GM21825 (cell line): Measurements from ENCODE around the gene FBXL7.

Experiments used
- ATAC-seq: cut with Tn5 transposase; IDR thresholded peaks from one replicate; pipeline ENCODE4 v1.9.1; 2021; ENCODE audit warnings: mild to moderate bottlenecking, moderate library complexity; ENCODE audit not compliant: unreplicated experiment

The FBXL7 gene

DNA sequence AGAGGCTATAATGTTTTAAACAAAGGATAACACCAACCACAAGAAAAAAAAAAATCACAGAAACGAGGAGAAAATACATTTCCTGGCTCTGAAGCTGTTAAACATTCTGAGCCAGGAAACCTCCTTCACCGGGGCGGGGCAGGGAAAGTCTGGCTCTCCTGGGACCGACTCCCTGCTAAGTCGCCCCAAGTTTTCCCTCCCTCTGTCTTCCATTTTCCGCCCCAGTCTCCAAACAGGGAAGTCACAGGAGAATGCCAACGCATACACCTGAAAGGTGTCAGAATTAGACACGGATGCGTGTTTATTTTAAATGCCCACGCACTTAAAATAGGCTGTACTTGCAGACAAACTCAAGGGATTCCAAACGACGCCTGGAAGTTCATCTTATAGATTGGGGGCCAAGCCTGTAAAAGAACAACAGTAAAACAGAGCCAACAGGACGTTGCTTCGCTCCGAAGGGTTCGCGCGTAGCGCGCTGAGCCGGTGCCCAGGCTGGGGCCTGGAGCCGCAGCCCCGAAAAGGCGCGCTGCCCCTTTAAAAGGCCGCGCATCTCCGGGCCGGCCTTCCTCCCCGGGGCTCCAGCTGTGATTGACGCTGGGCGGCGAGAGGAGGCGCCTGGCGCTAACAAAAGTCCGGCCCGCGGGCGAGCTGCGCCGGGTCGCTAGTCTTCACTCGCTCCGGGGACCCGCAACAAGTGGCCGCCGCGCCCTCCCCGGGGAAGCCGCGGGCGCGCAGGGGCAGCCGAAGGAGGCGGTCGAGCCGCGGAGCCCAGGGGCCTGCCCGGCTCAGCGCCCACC is at the start of gene FBXL7:
TSS of gene FBXL7 (plus strand) at position 653 of the 797 bp plus-strand sequence.
- no peak for ATAC-seq

DNA sequence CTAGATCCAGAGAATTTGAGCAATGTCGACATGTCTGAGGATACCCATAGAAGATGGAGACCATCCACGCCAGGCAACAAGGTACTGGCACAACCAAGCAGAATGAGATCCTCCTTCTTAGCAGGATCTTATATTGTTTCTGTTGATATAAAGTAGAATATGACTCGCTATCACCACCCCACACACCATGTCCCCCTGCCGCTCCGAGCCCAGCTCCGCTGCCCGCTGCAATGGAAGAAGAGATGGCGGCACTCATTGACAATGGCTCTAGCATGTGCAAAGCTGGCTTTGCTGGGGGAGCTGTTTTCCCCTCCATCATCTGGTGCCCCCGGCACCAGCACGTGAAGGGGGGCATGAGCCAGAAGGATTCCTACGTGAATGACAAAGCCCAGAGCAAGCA is 49.5 kb upstream of the FBXL7 start:
- ATAC-seq, result no peak

DNA sequence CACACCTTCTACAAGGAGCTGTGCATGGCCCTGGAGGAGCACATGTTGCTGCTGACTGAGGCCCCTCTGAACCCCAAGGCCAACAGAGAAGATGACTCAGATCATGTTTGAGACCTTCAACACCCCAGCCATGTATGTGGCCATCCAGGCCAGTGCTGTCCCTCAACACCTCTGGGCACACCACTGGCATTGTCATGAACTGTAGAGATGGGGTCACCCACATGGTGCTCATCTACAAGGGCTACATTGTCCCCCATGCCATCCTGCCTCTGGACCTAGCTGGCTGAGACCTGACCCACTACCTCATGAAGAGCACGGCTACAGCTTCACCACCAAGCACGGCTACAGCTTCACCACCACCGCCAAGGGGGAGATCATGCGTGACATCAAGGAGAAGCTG is 49.0 kb upstream of the FBXL7 start:
- ATAC-seq, result no peak

DNA sequence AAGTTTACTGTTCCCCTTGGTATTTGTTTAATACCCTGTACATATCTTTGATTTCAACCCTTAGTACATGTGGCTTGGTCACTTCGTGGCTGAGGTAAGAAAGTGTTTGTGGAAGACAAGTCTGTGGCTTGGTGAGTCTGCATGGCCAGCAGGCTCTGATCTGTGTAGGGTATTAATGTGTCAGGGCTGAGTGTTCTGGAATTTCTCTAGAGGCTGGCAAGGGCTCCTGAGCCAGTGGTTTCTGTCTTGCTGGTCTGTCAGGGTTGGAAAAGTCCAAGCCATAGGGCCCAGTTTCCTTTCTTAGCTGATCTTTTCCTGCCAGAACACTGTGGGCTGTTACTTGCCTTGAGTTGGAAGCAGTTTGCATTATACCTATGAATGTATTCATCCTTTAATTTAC is 48.0 kb upstream of the FBXL7 start:
- no peak for ATAC-seq

DNA sequence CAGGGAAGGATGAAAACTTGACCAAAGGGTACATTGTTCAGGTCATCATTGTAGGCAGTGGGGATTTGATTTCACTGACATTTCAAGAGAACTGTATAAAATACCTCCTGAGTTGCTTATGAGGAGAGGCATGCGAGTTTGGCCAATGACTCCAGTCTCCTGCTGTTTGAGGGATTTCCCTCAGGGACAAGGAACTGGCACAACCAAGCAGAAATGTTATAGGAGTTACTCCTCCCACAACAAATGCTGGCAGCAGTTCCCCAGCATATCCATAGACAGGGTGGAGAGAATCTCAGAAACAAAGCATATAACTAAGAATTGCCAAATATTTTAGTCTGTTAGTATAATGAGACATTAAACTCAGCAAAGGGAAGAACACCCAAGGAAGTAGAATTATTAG is 47.2 kb upstream of the FBXL7 start:
- no peak for ATAC-seq

DNA sequence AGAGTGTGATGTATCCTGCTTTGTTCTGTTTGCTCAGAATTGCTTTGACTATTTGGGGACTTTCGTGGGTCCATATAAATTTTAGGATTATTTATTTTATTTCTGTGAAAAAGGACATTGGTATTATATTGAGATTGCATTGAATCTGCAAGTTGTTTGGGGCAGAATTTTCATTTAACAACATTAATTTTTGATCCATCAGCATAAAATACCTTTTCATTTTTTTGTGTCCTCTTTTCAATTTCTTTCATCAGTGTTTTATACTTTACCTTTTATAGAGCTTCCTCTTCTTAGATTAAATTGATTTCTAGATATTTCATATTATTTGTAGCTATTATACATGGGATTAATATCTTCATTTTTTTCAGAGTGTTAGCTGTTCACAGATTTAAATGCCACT is 40.8 kb upstream of the FBXL7 start:
- ATAC-seq, result no peak

DNA sequence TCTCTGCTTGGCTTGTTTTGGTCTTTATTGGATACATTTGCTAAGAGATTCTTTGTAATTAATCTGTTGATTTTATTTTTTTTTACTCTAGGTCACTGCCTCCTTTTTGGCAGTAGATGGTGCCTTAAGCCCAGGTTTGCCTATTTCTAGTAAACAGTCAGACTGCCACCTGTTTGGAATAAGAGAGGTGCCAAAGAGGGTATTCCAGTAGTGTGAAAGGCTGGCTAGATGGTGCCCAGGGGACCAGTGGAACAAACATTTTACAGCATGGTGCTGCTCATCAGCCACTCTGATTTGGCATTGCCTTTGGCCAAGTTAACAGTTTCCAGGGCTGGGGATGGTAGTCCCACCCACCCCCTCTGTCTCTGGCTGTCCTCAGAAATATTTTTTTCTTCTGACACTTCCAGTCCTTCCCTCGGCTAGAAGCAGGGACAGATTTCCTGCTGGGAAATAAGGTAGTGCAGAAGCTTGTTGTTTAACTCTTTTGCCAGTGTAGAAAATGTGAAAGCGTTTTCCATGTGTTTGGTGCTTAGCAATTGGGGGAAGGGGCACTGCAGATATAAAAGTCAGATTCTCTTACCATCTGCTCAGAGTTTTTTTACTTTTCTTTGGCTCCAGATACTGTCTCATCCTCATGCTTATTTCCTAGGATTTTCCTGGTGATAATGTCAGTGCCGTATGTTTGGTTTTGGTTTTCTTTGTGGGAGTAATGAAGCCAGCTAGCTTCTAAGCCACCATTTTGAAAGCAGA is 36.6 kb upstream of the FBXL7 start:
- ATAC-seq, result no peak

DNA sequence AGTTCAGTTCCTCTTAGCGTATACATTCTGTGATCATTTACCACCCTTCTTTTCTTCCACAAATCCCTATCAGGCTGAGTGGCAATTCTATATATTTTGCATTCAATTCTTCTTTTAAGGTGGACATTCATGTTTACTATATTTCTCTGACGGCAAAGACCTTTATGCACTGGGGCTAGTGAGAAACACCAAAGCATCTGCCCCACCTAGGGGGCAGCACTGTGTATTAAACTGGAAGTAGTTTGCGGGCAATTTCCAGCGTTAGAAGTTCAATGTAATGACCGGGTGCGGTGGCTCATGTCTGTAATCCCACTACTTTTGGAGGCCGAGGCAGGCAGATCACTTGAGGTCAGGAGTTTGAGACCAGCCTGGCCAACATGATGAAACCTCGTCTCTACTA is 27.9 kb upstream of the FBXL7 start:
- ATAC-seq, result no peak

DNA sequence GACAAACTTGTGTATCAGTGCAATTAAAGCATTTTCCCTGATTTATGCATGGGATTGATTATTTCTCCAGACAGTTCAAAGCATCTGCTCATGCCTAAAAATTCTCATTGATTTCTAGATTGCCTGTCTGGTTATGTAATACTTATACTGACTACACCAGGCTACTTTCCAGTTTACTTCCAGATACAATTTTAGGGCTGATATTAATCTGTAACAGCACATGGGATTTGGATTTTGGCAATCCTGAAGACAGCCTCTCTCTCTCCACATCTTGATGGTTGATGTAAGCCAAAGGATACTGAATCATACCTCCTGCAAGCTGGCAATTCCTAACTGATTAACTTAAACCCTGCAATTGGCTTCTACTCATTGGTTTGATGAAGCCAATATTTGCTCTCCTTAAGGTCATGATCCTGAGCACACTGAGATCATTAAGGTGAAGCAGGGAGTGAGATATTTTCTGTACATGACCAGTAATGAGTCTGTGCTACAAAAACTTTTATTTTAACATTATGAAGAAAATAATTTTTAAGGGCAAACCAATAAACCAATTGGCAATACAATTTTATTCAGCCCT is 25.7 kb upstream of the FBXL7 start:
- no peak for ATAC-seq

DNA sequence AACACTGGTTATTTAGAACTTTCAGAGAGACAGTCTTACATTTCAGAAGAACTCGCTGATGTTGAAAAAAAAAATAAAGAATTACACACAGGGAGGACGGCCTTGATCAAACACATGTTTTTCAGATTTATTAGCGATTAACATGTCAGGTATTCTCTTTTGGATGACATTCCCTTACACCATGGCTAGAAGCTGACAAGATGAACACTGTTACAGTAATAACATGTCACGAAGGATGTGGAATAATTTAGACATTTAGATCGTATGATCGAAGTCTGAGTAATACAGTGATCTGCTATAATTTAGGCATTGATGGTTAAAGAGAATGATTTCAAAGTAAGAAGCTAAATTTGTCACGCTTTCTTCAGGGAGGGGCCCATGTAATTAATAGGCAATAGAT is 24.6 kb upstream of the FBXL7 start:
- no peak for ATAC-seq

DNA sequence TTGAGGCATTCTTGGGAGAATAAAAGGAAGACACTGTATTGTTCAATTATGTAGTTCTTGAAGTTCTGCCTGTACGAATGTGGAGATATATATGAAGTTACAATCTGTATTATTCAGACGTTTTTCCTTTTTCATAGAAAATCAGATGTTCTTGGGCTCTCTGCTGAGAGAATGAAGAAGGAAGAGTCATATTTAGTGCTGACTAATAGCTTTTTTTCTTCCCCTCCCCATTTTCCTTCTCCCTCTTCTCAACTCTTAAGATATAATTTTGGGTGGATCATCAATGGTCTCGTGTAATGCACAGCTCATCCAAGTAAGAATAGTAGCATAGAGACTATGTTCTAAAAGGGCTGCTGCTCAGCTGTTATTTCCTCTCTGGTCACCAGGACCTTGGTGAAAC is 23.0 kb upstream of the FBXL7 start:
- ATAC-seq, result no peak

DNA sequence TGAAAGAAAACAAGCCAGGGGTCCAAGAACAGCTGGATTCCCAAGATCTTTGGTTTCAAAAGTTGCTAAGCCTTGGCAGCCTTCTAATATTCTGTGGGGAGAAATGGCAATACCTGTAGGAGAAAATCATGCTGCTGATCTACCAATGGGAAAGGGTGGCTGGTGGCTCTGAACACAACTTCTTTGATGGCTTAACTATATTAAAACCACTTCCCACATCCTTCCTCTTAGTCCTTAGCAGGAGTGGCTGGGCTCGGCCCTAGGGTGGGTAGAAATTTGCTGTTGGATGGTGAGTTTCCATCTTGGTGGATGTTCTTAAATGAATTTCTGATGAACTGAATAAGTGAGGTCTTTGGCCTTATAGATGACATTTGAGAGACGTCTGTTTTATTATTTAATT is 19.5 kb upstream of the FBXL7 start:
- ATAC-seq, result no peak

DNA sequence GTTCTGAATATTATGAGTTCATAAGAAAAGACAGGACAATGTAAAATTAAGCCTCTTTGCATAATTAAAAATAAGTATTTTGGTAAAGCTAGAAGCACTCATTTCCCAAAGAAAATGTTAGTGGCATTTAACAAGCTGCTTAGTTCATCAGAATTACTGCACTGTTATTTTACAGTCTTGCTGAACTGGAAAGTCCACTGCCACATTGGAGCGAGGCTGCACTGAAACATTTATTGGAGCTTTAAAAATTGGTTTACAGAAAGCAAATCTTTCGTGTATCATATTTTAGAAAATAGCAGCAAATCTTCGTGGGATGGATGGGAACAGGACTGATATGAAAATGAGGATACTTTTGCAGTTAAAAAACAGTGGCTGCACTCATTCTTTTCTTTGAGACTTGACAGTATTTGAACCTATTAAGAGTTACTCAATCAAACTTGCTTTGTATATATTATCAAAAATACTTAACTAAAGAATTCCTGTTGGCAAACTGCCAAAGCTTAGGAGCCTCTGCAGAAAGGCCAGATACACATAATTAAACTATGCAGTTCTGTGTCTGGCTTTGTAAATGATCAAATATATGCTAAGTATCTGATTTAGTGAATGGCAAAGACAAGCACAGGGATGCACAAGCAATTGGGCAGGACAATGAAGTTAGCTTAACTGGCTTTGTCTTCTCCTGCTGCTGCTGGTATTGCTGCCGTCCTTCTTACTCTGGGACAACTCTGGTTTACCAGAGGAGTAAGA is 16.5 kb upstream of the FBXL7 start:
- ATAC-seq, result no peak

DNA sequence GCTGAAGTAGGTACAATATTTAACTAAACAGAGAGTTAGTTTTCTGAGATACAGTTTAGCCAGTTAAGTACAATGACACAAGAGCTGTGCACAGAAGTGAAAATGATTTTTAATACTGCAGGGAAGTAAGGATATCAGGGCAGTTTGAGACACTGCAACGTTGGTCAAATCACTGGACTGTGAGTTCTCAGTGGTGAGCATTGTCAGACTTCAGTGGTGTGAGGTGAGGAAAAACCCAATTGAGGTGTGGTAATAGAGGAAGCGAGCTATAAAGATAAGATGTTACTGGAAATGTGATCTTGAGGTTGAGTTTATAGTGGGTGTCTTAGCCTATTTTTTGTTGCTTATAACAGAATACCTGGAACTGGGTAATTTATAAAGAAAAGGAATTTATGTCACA is 12.8 kb upstream of the FBXL7 start:
- no peak for ATAC-seq

DNA sequence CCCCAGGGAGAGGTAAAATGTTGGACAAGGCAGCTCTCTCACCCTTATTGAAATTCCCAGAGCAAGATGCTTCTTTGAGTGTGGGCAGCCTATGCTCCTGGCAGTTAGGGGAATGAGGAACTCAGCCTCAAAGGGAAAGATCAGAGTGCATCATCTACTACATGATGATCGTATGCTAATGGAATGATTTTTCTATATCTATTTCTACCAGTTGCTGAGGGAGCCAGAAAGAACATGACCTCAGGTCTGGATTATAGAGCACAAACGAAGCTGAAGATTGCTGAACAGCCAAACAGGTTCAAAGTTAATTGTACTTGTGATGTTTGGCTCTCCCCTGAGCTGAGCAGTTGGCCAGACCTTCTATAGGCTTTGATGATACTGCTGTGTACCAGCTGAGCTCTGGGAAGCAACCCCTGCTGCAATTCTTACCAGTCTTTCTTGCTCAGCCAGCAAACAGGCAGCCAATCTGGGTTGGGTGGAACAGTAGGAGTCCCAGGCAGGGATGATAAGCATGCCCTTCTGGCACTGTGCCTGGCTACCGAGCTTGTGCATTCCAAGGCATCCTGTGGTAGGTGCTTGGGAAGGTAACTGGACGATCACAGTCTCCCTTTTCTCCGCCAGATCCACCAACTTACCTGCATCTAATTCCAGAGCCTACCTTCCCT is 10.3 kb upstream of the FBXL7 start:
- no peak for ATAC-seq

DNA sequence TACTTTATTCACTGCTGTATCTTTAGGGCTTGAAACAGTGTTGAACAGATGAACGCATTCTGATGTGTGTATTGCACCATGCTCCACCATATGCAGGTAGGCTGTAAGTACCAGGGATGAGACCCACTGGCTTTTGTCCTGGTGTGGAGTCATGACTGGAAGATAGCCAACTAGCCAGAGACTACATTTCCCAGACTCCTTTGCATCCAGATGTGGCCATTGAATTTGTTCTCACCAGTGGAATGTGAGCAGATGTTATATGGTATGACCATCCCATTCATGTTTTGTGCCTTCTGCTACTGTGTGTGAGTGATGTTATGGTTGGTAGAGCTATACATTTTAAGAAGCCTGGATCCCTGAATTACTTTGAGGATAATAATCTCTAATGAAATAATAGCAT is 7.4 kb upstream of the FBXL7 start:
- ATAC-seq, result no peak

DNA sequence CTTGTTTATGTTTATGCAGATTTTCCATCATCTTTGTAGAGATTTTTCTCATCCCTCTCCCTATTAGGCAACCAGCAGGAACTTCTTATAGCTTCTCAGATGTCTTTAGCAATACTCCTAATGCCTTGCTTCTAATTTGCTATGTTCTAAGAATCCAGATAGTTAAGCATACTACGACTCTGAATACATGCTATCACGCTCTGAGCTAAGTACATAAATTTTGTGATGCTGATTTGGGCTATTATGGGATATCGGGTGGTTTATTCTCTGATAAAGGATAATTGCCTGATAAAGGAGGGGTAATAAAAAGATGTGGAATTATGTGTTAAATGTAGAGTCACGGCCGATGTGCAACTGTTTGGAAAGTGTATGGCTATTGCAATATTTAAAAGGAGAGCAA is 6.5 kb upstream of the FBXL7 start:
- no peak for ATAC-seq

DNA sequence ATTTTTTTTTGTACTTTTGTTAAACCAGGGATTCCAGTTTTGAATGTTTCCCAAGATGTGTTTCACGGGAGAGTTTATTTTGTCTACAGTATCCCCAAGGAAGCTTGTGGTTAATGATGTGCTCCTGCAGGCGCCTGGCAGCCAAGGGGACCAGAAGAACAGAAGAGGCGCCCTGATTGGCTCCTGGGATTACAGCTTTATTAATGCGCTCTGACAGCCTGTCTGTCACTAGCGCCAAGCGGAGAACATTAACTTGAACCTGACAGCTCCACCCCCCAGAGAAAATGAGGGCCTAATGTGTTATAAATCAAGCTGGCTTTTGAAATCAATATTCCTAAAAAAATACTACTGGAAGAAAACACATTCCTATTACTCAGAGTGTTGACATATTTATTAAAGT is 5.0 kb upstream of the FBXL7 start:
- ATAC-seq, result no peak

DNA sequence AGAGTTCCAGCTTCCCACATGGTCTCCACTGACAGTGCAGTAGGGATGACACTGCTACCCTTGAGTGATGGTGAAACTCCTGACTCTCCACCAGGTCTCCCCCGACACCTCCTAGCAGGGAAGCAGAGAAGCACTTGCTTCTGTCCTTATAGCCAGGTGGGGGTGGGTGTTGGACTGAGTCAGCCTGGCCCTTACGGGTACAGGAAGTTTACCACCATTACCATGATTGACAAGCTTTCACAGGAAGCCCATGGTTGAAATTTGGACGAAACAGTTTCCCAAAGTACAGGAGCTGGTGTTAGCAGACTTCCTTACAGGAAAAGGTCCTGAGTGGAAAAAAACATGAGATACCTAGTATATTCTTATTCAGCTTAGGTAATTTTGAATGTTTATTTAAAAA is 3.1 kb upstream of the FBXL7 start:
- no peak for ATAC-seq

DNA sequence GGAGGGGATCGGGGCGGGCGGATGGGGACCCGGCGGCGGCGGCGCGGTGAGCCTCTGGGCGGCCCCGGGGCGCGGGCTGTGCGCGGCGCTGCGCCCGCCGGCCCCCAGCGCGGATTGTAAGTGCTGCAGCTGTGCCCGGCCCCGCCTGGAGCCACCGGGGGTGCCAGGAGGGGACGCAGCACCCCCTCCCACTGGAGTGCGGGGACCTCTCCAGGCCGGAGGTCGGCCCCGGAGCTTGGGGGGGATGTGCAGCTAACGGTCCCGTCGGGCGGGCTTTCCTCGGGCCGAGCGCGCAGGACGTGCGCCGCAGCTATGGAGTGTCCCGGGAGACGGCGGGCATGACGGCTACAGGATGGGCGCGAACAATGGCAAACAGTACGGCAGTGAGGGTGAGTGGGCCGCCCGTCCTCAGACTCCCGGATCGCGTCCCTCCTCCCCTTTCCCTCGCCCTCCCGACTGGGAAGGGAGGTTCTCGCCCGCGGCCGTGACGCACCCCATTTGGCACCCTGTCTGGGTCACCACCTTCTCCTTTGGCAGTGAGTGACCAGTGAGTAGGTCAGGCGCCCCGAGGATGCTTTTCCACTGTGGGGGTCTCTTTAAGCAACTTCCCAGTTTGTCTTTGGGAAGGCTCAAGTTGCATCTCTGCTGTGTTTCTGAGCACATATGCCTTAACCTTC is 483 bp downstream of the FBXL7 start:
- no peak for ATAC-seq
